ENCODE results near the gene TYMS.

TYMS gene

GRCh38 chr18:713135-713490 is 55.7 kb downstream of the TYMS start:
- DNase-seq: no peak

- peak; percentile 49 for DNase-seq
These were observed 58.2 kb downstream of the TYMS start for GRCh38 chr18:715626-716025.

- DNase-seq: no peak
These were observed 59.5 kb downstream of the TYMS start for GRCh38 chr18:717003-717402.
